Loucy (cell line): Measurements from ENCODE around the gene IQSEC1.

Source experiments
- H2AFZ ChIP-seq: fragments of 200-600 bp; sonication (generic); 2 replicates; pipeline ENCODE4 v1.6.0; 2016; ENCODE audit warnings: antibody characterized with exemption, mild to moderate bottlenecking, low read length, moderate library complexity
- H3F3A ChIP-seq: fragments of 200-600 bp; 2 replicates; pipeline ENCODE4 v1.6.0; 2016; ENCODE audit warnings: antibody characterized with exemption, low read depth, mild to moderate bottlenecking
- H3K27me3 ChIP-seq: fragments of 200-600 bp; sonication (generic); 2 replicates; pipeline ENCODE4 v1.6.1; 2014; ENCODE audit warnings: low read length, mild to moderate bottlenecking; ENCODE audit not compliant: insufficient read depth, poor library complexity, severe bottlenecking
- H3K36me3 ChIP-seq: fragments of 200-600 bp; sonication (generic); 2 replicates; pipeline ENCODE4 v1.6.1; 2016; ENCODE audit warnings: low read length; ENCODE audit not compliant: insufficient read depth
- H3K4me1 ChIP-seq: fragments of 200-600 bp; sonication (generic); 2 replicates; pipeline ENCODE4 v1.5.1; 2014; ENCODE audit warnings: low read length, mild to moderate bottlenecking; ENCODE audit not compliant: insufficient read depth, poor library complexity, severe bottlenecking
- H3K4me2 ChIP-seq: fragments of 200-600 bp; sonication (generic); 2 replicates; pipeline ENCODE4 v1.6.0; 2014; ENCODE audit warnings: antibody characterized with exemption, low read length, low read depth, mild to moderate bottlenecking; ENCODE audit not compliant: poor library complexity, severe bottlenecking
- H3K4me3 ChIP-seq: fragments of 200-600 bp; sonication (generic); 2 replicates; pipeline ENCODE4 v1.5.1; 2014; ENCODE audit warnings: low read length, mild to moderate bottlenecking, mixed read lengths; ENCODE audit not compliant: poor library complexity, severe bottlenecking
- H3K79me2 ChIP-seq: fragments of 200-600 bp; sonication (generic); 2 replicates; pipeline ENCODE4 v1.6.1; 2014; ENCODE audit warnings: low read length; ENCODE audit not compliant: insufficient read depth
- H3K9ac ChIP-seq: fragments of 200-600 bp; sonication (generic); 2 replicates; pipeline ENCODE4 v1.6.0; 2014; ENCODE audit warnings: mild to moderate bottlenecking, low read depth, low read length, moderate library complexity; ENCODE audit not compliant: poor library complexity, severe bottlenecking
- H3K9me2 ChIP-seq: fragments of 200-600 bp; sonication (generic); replicated peaks from 2 replicates; pipeline ENCODE4 v1.6.1; 2016; ENCODE audit warnings: low read depth, low read length, mixed read lengths
- H3K9me3 ChIP-seq: fragments of 200-600 bp; sonication (generic); 2 replicates; pipeline ENCODE4 v1.6.1; 2014; ENCODE audit warnings: mild to moderate bottlenecking, antibody characterized with exemption, low read length, low read depth; ENCODE audit not compliant: insufficient read depth
- H4K20me1 ChIP-seq: fragments of 200-600 bp; sonication (generic); 2 replicates; pipeline ENCODE4 v1.6.0; 2014; ENCODE audit warnings: antibody characterized with exemption, low read length, mild to moderate bottlenecking; ENCODE audit not compliant: insufficient read depth, poor library complexity, severe bottlenecking
- EZH2phosphoT487 ChIP-seq: fragments of 200-600 bp; IDR thresholded peaks from 2 replicates; pipeline ENCODE4 v1.6.1; 2018; ENCODE audit warnings: antibody characterized with exemption, mild to moderate bottlenecking, moderate library complexity, borderline replicate concordance
- TF ChIP-seq, protein P1 (sequence below): fragments of 200-600 bp; sonication (generic); conservative IDR thresholded peaks from 2 replicates; pipeline ENCODE4 v1.5.1; 2014; ENCODE audit warnings: mild to moderate bottlenecking, antibody characterized with exemption, low read length

Gene IQSEC1

DNA sequence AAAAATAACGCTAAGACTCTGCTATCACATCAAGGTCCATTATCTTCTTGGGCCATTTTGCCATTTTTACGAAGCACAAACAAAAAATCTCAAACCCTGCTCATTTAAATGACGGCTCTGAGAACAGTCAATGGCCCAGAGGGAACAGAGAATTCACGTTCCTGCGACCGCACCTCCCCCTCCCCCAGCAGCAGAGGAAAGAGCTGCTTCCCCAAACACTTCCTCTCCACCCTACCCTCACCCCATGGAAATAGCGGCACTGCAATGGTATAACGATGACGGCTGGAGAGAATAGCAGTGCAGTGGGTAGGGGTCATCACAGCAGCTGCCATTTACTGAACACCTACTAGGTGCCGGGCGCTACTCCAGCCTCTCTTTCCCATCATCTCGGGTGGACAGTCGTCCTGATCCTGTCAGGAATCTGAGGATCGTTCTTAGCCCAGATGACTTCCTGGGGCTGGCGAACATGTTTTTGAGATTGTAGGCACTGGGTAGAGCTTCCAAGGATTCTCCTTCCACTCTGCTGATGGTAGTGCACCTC lies 113.3 kb downstream of the IQSEC1 start:
- Histone ChIP-seq H3K4me3 (peak overlapping the region; percentile 66), H4K20me1 (peaks cover 11% of the 10 kb centered on the region), H3K4me2 (peak overlapping the region; percentile 82), H3K9me3 (no peaks in the 10 kb centered on the region), H3K4me1 (peaks cover 93% of the 10 kb centered on the region), H3F3A (no peaks in the 10 kb centered on the region), H3K36me3 (no peaks in the 10 kb centered on the region), H3K79me2 (peaks cover 98% of the 10 kb centered on the region), H3K9me2 (no peaks in the 10 kb centered on the region), H2AFZ (no peak overlapping the region), H3K9ac (peak overlapping the region; percentile 62), H3K27me3 (no peaks in the 10 kb centered on the region)
- TF ChIP-seq, protein P1, sequence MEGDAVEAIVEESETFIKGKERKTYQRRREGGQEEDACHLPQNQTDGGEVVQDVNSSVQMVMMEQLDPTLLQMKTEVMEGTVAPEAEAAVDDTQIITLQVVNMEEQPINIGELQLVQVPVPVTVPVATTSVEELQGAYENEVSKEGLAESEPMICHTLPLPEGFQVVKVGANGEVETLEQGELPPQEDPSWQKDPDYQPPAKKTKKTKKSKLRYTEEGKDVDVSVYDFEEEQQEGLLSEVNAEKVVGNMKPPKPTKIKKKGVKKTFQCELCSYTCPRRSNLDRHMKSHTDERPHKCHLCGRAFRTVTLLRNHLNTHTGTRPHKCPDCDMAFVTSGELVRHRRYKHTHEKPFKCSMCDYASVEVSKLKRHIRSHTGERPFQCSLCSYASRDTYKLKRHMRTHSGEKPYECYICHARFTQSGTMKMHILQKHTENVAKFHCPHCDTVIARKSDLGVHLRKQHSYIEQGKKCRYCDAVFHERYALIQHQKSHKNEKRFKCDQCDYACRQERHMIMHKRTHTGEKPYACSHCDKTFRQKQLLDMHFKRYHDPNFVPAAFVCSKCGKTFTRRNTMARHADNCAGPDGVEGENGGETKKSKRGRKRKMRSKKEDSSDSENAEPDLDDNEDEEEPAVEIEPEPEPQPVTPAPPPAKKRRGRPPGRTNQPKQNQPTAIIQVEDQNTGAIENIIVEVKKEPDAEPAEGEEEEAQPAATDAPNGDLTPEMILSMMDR, result no peak
- no peak for TF ChIP-seq EZH2phosphoT487

DNA sequence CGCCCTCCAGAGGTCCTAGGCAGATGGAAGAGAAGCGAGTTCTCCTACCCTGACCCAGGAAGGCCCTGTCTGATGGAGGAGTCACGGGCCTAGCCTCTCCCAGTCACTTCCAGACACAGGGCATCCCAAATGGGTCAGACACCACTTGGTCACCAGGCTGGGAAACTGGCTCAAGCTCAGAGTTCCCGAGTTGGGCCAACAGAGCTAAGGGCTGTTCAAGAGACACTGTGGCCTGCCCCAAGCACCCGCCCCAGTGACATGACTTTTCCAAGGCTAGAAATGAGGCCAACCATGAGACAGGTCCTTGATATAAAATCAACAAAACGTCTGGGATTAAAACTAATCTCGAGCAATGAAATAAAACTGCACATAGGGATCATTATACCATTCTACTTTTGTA lies 113.8 kb downstream of the IQSEC1 start:
- TF ChIP-seq, protein P1, result no peak
- TF ChIP-seq EZH2phosphoT487, result no peak
- no peaks in the 10 kb centered on the region for H3K36me3 ChIP-seq
- H3K4me1 ChIP-seq, result peaks cover 93% of the 10 kb centered on the region
- H2AFZ ChIP-seq, result no peak overlapping the region
- H3K9ac ChIP-seq, result peak overlapping the region; percentile 62
- H3K9me2 ChIP-seq, result no peaks in the 10 kb centered on the region
- H3K4me3 ChIP-seq, result peak overlapping the region; percentile 66
- H3K4me2 ChIP-seq, result peak overlapping the region; percentile 82
- peaks cover 98% of the 10 kb centered on the region for H3K79me2 ChIP-seq
- H3K9me3 ChIP-seq, result no peaks in the 10 kb centered on the region
- H3K27me3 ChIP-seq, result no peaks in the 10 kb centered on the region
- H4K20me1 ChIP-seq, result peaks cover 16% of the 10 kb centered on the region
- H3F3A ChIP-seq, result no peaks in the 10 kb centered on the region

DNA sequence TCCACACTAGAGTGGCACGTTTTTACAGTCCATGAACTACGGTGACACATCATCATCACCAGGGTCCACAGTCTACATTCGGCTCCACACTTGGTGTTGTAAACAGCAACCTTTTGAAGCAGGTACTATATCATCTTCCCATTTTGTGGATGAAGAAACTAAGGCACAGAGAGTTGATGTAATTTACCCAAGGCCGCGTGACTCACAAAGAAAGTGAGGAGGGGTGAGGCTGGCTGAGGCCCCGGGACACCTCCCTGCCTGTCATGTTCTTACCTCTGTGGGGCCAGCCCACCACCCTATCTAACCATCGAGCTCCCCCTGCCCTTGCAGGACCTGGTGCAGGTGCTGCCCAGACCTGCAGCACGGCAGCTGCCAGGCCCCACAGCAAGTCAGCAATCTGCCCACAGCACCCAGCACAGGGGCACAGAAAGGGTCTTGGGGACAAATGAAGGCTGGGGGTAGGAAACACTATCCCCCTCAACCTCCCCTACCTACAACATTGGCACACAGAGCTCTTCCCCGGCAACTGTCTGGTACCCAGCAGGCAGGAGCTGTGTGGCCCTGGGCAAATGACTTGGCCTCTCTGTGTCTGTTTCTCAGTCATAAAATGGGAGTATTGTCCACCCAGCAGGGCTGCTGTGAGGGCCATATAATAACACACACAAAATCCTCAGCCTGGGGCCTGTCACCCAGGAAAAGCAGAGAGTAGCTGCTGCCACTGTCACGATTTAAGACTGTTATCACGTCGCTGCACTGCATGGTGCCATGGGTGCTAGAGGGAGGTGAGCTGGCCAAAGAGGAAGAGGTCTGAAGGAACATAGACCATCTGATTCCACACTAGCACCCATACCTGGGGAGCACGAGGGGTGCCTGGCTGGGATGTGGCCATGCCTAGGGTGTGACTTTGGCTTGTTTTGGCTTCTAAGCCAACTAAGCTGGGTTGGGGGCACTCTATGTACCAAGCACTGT lies 115.1 kb downstream of the IQSEC1 start:
- Histone ChIP-seq H3K9me3 (no peaks in the 10 kb centered on the region), H3K79me2 (peaks cover 98% of the 10 kb centered on the region), H3K4me1 (peaks cover 93% of the 10 kb centered on the region), H3K9ac (peak overlapping the region; percentile 62), H3K4me2 (peak overlapping the region; percentile 82), H3K36me3 (peaks cover 5% of the 10 kb centered on the region; the same call in 1 of the 2 replicates), H4K20me1 (peaks cover 24% of the 10 kb centered on the region), H2AFZ (no peak overlapping the region), H3F3A (no peaks in the 10 kb centered on the region), H3K27me3 (no peaks in the 10 kb centered on the region), H3K9me2 (no peaks in the 10 kb centered on the region), H3K4me3 (no peak overlapping the region)
- TF ChIP-seq, protein P1, result no peak
- no peak for TF ChIP-seq EZH2phosphoT487
